Panc1 (cell line): ENCODE measurements around the gene HOMER2.

Source experiments
- CTCF ChIP-seq: fragments of 450-650 bp; IDR thresholded peaks from 2 replicates; pipeline ENCODE4 v1.5.1; 2017; ENCODE audit warnings: mild to moderate bottlenecking
- TF ChIP-seq, protein P1 (sequence below), 2 experiments: IDR thresholded peaks; 2 replicates each; pipeline ENCODE4 v1.6.1; 2011 to 2012; ENCODE audit warnings: low read depth in 2 of 2, control low read depth in 1 of 2, low read length in 1 of 2, mild to moderate bottlenecking in 1 of 2, moderate library complexity in 1 of 2; ENCODE audit not compliant: insufficient read depth in 1 of 2

DNA sequence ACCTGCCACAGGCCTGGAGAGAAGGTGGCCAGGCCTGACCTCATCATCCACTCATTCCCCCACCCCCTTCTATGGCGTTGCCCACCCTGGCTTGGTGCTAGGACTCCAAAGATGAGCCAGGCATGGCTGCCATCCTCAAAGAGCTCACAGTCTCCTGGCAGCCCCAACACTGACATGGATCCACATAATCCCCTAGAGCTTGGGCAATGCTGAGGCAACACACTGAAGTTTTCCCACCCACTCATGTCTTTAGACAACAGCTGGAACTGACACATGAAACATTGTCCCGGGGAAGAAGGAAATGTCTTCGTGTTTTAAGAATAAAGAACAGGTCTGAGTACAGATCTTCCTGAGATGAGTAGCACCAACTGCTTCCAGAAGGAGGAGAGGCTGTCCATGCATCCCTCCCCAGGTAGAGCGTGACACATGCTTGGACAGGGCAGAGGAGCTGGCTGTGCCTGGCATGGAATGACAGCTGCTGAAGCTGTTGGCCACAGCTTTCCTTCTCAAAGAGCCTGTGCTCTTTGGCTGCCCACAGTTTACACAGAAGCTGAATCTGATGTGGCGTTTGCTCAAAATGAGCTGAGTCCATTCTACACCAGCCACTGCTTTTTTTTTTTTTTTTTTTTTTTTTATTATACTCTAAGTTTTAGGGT is 70.1 kb downstream of the HOMER2 start:
- TF ChIP-seq CTCF = no peak
- TF ChIP-seq, protein P1, sequence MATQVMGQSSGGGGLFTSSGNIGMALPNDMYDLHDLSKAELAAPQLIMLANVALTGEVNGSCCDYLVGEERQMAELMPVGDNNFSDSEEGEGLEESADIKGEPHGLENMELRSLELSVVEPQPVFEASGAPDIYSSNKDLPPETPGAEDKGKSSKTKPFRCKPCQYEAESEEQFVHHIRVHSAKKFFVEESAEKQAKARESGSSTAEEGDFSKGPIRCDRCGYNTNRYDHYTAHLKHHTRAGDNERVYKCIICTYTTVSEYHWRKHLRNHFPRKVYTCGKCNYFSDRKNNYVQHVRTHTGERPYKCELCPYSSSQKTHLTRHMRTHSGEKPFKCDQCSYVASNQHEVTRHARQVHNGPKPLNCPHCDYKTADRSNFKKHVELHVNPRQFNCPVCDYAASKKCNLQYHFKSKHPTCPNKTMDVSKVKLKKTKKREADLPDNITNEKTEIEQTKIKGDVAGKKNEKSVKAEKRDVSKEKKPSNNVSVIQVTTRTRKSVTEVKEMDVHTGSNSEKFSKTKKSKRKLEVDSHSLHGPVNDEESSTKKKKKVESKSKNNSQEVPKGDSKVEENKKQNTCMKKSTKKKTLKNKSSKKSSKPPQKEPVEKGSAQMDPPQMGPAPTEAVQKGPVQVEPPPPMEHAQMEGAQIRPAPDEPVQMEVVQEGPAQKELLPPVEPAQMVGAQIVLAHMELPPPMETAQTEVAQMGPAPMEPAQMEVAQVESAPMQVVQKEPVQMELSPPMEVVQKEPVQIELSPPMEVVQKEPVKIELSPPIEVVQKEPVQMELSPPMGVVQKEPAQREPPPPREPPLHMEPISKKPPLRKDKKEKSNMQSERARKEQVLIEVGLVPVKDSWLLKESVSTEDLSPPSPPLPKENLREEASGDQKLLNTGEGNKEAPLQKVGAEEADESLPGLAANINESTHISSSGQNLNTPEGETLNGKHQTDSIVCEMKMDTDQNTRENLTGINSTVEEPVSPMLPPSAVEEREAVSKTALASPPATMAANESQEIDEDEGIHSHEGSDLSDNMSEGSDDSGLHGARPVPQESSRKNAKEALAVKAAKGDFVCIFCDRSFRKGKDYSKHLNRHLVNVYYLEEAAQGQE (IDR thresholded peaks at IDR 0.05; ENCODE audit: insufficient read depth in 1 of 2, low read depth in 2 of 2, low read length in 1 of 2) = no peak
